IMR-90 (cell line): ENCODE results near the gene TRAF3. TPM values are rescaled to one million over a fixed set of nuclear protein-coding genes. Genes with fewer than 3 reads are reported as not detected.
A peak's percentile ranks its signal among the peaks of the same experiment; 100 is the strongest.

Source experiments
- ATAC-seq: fragments of 200-7000 bp; cut with Tn5 transposase; 2 replicates; pipeline ENCODE4 v1.9.1; 2020; ENCODE audit warnings: low read depth, mild to moderate bottlenecking, moderate library complexity
- BruUV-seq: library from RNA; stranded (reverse); fragments of 400-500 nt; replicated peaks from 2 replicates; lab custom pipeline; 2021; lab: Mats Ljungman, UMichigan
- CTCF ChIA-PET: fragments of 300-600 bp; formaldehyde crosslinking; extraction: SDS; loops from one replicate; lab custom pipeline; 2021; ENCODE audit warnings: antibody characterized with exemption; lab: Yijun Ruan, JAX
- POLR2A ChIA-PET: fragments of 300-600 bp; sonication (Branson Sonifier 250); formaldehyde crosslinking; loops from one replicate; lab custom pipeline; 2022; ENCODE audit warnings: antibody characterized with exemption; ENCODE audit not compliant: unreplicated experiment; lab: Charles Lee
- DNase-seq: peaks from one replicate; pipeline ENCODE4 v3.0.0; 2013
- H2AFZ ChIP-seq: replicated peaks from 2 replicates; pipeline ENCODE3; 2013; ENCODE audit warnings: low read length, mild to moderate bottlenecking; ENCODE audit not compliant: poor library complexity
- H2AK5ac ChIP-seq: 2 replicates; pipeline ENCODE4 v1.6.1; 2013; ENCODE audit warnings: low read depth, low read length, inconsistent platforms
- H2AK9ac ChIP-seq: replicated peaks from 2 replicates; pipeline ENCODE3; 2013; ENCODE audit warnings: mild to moderate bottlenecking, low read depth, low read length, moderate library complexity; ENCODE audit not compliant: poor library complexity
- H2BK120ac ChIP-seq: 2 replicates; pipeline ENCODE4 v1.6.1; 2013; ENCODE audit warnings: low read depth, low read length, inconsistent platforms
- H2BK15ac ChIP-seq: 3 replicates; pipeline ENCODE4 v1.6.1; 2013; ENCODE audit warnings: low read depth, low read length, inconsistent platforms
- H2BK20ac ChIP-seq: 2 replicates; pipeline ENCODE4 v1.6.1; 2013; ENCODE audit warnings: low read depth, mild to moderate bottlenecking, inconsistent platforms, low read length, moderate library complexity
- H2BK5ac ChIP-seq: 2 replicates; pipeline ENCODE4 v1.6.1; 2013; ENCODE audit warnings: mild to moderate bottlenecking, low read depth, low read length, inconsistent platforms; ENCODE audit not compliant: poor library complexity, severe bottlenecking
- H3K14ac ChIP-seq: replicated peaks from 2 replicates; pipeline ENCODE4 v1.6.1; 2013; ENCODE audit warnings: low read depth, low read length, inconsistent platforms
- H3K18ac ChIP-seq: 2 replicates; pipeline ENCODE4 v1.6.1; 2013; ENCODE audit warnings: low read depth, low read length, control low read depth
- H3K23ac ChIP-seq: 2 replicates; pipeline ENCODE4 v1.6.1; 2013; ENCODE audit warnings: low read depth, low read length, inconsistent platforms
- H3K27ac ChIP-seq: 2 replicates; pipeline ENCODE4 v1.5.1; 2013; ENCODE audit warnings: mild to moderate bottlenecking, control low read depth, low read length; ENCODE audit not compliant: insufficient read depth
- H3K27me3 ChIP-seq: 2 replicates; pipeline ENCODE4 v1.6.1; 2013; ENCODE audit warnings: low read length; ENCODE audit not compliant: control insufficient read depth, insufficient read depth
- H3K36me3 ChIP-seq: 2 replicates; pipeline ENCODE4 v1.6.1; 2013; ENCODE audit warnings: low read length, mixed read lengths; ENCODE audit not compliant: control insufficient read depth, insufficient read depth
- H3K4ac ChIP-seq: 2 replicates; pipeline ENCODE4 v1.6.1; 2013; ENCODE audit warnings: low read depth, low read length, inconsistent platforms
- H3K4me1 ChIP-seq: 2 replicates; pipeline ENCODE4 v1.6.1; 2013; ENCODE audit warnings: low read length, mixed read lengths; ENCODE audit not compliant: control insufficient read depth, insufficient read depth
- H3K4me2 ChIP-seq: 2 replicates; pipeline ENCODE4 v1.6.1; 2013; ENCODE audit warnings: low read depth, mild to moderate bottlenecking, control low read depth, low read length, moderate library complexity
- H3K4me3 ChIP-seq: 2 replicates; pipeline ENCODE4 v1.5.1; 2013; ENCODE audit warnings: low read depth, mild to moderate bottlenecking, control low read depth, low read length, moderate library complexity; ENCODE audit not compliant: insufficient read depth
- H3K56ac ChIP-seq: 2 replicates; pipeline ENCODE4 v1.6.1; 2013; ENCODE audit warnings: low read length, inconsistent platforms; ENCODE audit not compliant: insufficient read depth; ENCODE audit errors: extremely low read depth
- H3K79me1 ChIP-seq, 2 experiments: 2 replicates each; pipeline ENCODE4 v1.6.1; 2013; ENCODE audit warnings: low read length in 2 of 2, inconsistent platforms in 1 of 2, low read depth in 1 of 2
- H3K9ac ChIP-seq: 2 replicates; pipeline ENCODE4 v1.6.1; 2013; ENCODE audit warnings: low read depth, low read length, control low read depth
- H3K9me1 ChIP-seq: 2 replicates; pipeline ENCODE4 v1.6.1; 2013; ENCODE audit warnings: low read length, inconsistent platforms; ENCODE audit not compliant: insufficient read depth
- H3K9me3 ChIP-seq: 2 replicates; pipeline ENCODE4 v1.6.1; 2013; ENCODE audit warnings: low read length; ENCODE audit not compliant: control insufficient read depth, insufficient read depth
- H4K20me1 ChIP-seq: 2 replicates; pipeline ENCODE4 v1.6.1; 2013; ENCODE audit warnings: low read length, inconsistent platforms; ENCODE audit not compliant: insufficient read depth
- H4K5ac ChIP-seq: 2 replicates; pipeline ENCODE4 v1.6.1; 2013; ENCODE audit warnings: mild to moderate bottlenecking, low read depth, low read length, control low read depth
- H4K8ac ChIP-seq, 2 experiments: 2 replicates each; pipeline ENCODE4 v1.6.1; 2013; ENCODE audit warnings: low read depth in 2 of 2, low read length in 2 of 2, control low read depth in 1 of 2, inconsistent platforms in 1 of 2
- H4K91ac ChIP-seq: 2 replicates; pipeline ENCODE4 v1.6.1; 2013; ENCODE audit warnings: low read depth, low read length, inconsistent platforms; ENCODE audit not compliant: insufficient read depth
- BHLHE40 ChIP-seq: fragments of 150-350 bp; IDR thresholded peaks from 2 replicates; pipeline ENCODE4 v1.6.1; 2016; ENCODE audit warnings: mild to moderate bottlenecking, low read depth, low read length
- CTCF ChIP-seq: conservative IDR thresholded peaks from 2 replicates; pipeline ENCODE4 v1.5.1; 2012; ENCODE audit warnings: mild to moderate bottlenecking, low read depth, low read length, improper control_type of control experiment
- MAFK ChIP-seq: IDR thresholded peaks from 2 replicates; pipeline ENCODE4 v1.6.1; 2012; ENCODE audit warnings: low read depth, low read length, improper control_type of control experiment
- MXI1 ChIP-seq: IDR thresholded peaks from 2 replicates; pipeline ENCODE4 v1.6.1; 2012; ENCODE audit warnings: low read depth, mild to moderate bottlenecking, low read length, moderate library complexity, borderline replicate concordance
- NFE2L2 ChIP-seq: fragments of 150-350 bp; IDR thresholded peaks from 2 replicates; pipeline ENCODE4 v1.6.1; 2016; ENCODE audit warnings: low read depth, mild to moderate bottlenecking, low read length
- POLR2A ChIP-seq: IDR thresholded peaks from 2 replicates; pipeline ENCODE4 v1.6.1; 2012; ENCODE audit warnings: mild to moderate bottlenecking, low read depth, low read length
- RCOR1 ChIP-seq: IDR thresholded peaks from 2 replicates; pipeline ENCODE4 v1.6.1; 2012; ENCODE audit warnings: mild to moderate bottlenecking, low read length, improper control_type of control experiment; ENCODE audit not compliant: insufficient replicate concordance
- SMC3 ChIP-seq: fragments of 150-350 bp; IDR thresholded peaks from 2 replicates; pipeline ENCODE4 v1.6.1; 2016; ENCODE audit warnings: low read depth, mild to moderate bottlenecking, antibody characterized with exemption, low read length, moderate library complexity
- WGBS, 2 experiments: methylation state at CpG; one replicate each; pipeline versions ENCODE4 v1.1.5 to v1.1.7; 2013; ENCODE audit warnings: missing lambda C conversion rate in 2 of 2; ENCODE audit not compliant: insufficient read length in 1 of 2; ENCODE audit errors: extremely low coverage in 2 of 2; 5-methylcytosine and 5-hydroxymethylcytosine counted together
- dilution Hi-C: fragments of 300-500 bp; cut with HindIII; formaldehyde crosslinking; loops from one replicate; pipeline ENCODE4 v1.14.3; 2018; ENCODE audit warnings: low sequenced_read_pairs; ENCODE audit not compliant: unreplicated experiment
- in situ Hi-C: fragments of 300-500 bp; cut with MboI; formaldehyde crosslinking; loops from 3 replicates; pipeline ENCODE4 v1.14.3; 2019; ENCODE audit warnings: low sequenced_read_pairs, inconsistent platforms, mixed read lengths
- intact Hi-C: fragments of 100-400 bp; cut with micrococcal nuclease; formaldehyde crosslinking; loops from 2 replicates; pipeline ENCODE4 v1.10.0; 2022
- polyA plus RNA-seq, 3 experiments: library from polyadenylated mRNA; depleted of rRNA; stranded (reverse); fragments of >200 nt; gene quantifications; 2 replicates each; pipeline ENCODE4 v1.2.3, GENCODE V29; 2012; ENCODE audit warnings: low replicate concordance in 1 of 3
- total RNA-seq: library from RNA; depleted of rRNA; stranded (reverse); fragments of >200 nt; gene quantifications from 2 replicates; pipeline ENCODE4 v1.2.3, GENCODE V29; 2012

Gene TRAF3
- total and polyA plus RNA-seq, 2 of the 4 experiments (the other 2 are of a cell fraction), result 21.2 to 25.3 TPM

- no TSS peak for BruUV-seq
- H3K4me3 ChIP-seq, result no peak overlapping the region
- DNase-seq (no peak), ATAC-seq (no peak)
- H2BK5ac ChIP-seq, result no peak overlapping the region
- dilution Hi-C loops (no loop called here), in situ Hi-C loops (loop anchor here (10.0 kb wide), 1 partner anchor 108 kb away; no protein-coding TSS in a partner anchor), intact Hi-C loops (loop anchor here (1.0 to 5.0 kb wide), 2 partner anchors 95 to 117 kb away; no protein-coding TSS in a partner anchor)
- peak overlapping the region; percentile 41; the same call in 1 of the 2 replicates for H2AK5ac ChIP-seq
- no peak overlapping the region for H4K8ac ChIP-seq
- no peak overlapping the region for H3K4me2 ChIP-seq
- H4K91ac ChIP-seq, result no peak overlapping the region
- H3K56ac ChIP-seq, result no peak overlapping the region
- H3K9ac ChIP-seq, result no peak overlapping the region
- 100% methylated on average over 6 of the region's 8 CpGs; no CpG with 5 or more reads in 1 of the 2 experiments for WGBS, 2 experiments
- ChIA-PET CTCF (no interaction called here), POLR2A (no interaction called here)
- H2BK15ac ChIP-seq, result no peak overlapping the region
- H3K18ac ChIP-seq, result no peak overlapping the region
- H3K27me3 ChIP-seq, result no peaks in the 10 kb centered on the region
- H3K4ac ChIP-seq, result no peak overlapping the region
- peaks cover 0 to 10% of the 10 kb centered on the region in 2 experiments; a peak in 1 of 4 replicates for H3K79me1 ChIP-seq
- TF ChIP-seq MXI1 (no peak), SMC3 (no peak), RCOR1 (no peak), POLR2A (no peak), BHLHE40 (no peak), NFE2L2 (no peak), CTCF (no peak), MAFK (no peak)
- H2AFZ ChIP-seq, result no peak overlapping the region
- no peak overlapping the region for H4K5ac ChIP-seq
- H3K9me1 ChIP-seq, result peaks cover 10% of the 10 kb centered on the region
- peaks cover 14% of the 10 kb centered on the region; the same call in 1 of the 2 replicates for H4K20me1 ChIP-seq
- no peak overlapping the region for H3K27ac ChIP-seq
- H3K4me1 ChIP-seq, result peaks cover 4% of the 10 kb centered on the region; the same call in 1 of the 2 replicates
- no peak overlapping the region for H3K14ac ChIP-seq
- H3K36me3 ChIP-seq, result peaks cover 11% of the 10 kb centered on the region
- no peak overlapping the region for H2BK120ac ChIP-seq
- no peak overlapping the region for H3K23ac ChIP-seq
- H3K9me3 ChIP-seq, result no peaks in the 10 kb centered on the region
- H2BK20ac ChIP-seq, result no peak overlapping the region
- H2AK9ac ChIP-seq, result no peak overlapping the region
Observed at GRCh38 chr14:102892651-102893050, 115.4 kb downstream of the TRAF3 start.
